Progenitor cell of endocrine pancreas (in vitro differentiated cells): ENCODE data around the gene SLC14A1. TPM values are rescaled to one million over a fixed set of nuclear protein-coding genes. Genes with fewer than 3 reads are reported as not detected.

ENCODE experiments used
- DNase-seq: peaks from one replicate; pipeline ENCODE4 v3.0.0; 2021; ENCODE audit warnings: low spot score; ENCODE audit not compliant: unreplicated experiment
- H3K27ac Mint-ChIP-seq: 2 replicates; pipeline ENCODE4 v1.8.0; 2021; ENCODE audit warnings: mild to moderate bottlenecking, moderate library complexity, mixed read lengths
- H3K27me3 Mint-ChIP-seq: 2 replicates; pipeline ENCODE4 v1.8.0; 2021; ENCODE audit warnings: mixed read lengths
- H3K36me3 Mint-ChIP-seq: 2 replicates; pipeline ENCODE4 v1.8.0; 2022; ENCODE audit warnings: mixed read lengths; ENCODE audit not compliant: insufficient read depth
- H3K4me1 Mint-ChIP-seq: 2 replicates; pipeline ENCODE4 v1.8.0; 2021; ENCODE audit warnings: low read depth, mixed read lengths
- H3K4me3 Mint-ChIP-seq: 2 replicates; pipeline ENCODE4 v1.8.0; 2021; ENCODE audit warnings: low read depth, mild to moderate bottlenecking, moderate library complexity, mixed read lengths
- H3K9me3 Mint-ChIP-seq: 2 replicates; pipeline ENCODE4 v1.8.0; 2021; ENCODE audit warnings: low read depth, mixed read lengths
- total RNA-seq: library from RNA; stranded (reverse); gene quantifications from 2 replicates; pipeline ENCODE4 v1.2.1, GENCODE V29; 2021
- TF ChIP-seq, protein P1 (sequence below): fragments of 200-600 bp; sonication (generic); IDR thresholded peaks from one replicate; pipeline ENCODE4 v1.5.0; 2021; ENCODE audit warnings: antibody characterized with exemption, mild to moderate bottlenecking; ENCODE audit not compliant: unreplicated experiment

The SLC14A1 gene
- total RNA-seq, 1 donor from 2014 or later = 0.50 TPM

GRCh38 chr18:45761512-45762114 is 37.6 kb downstream of the SLC14A1 start:
- Mint-ChIP-seq H3K36me3 (no peaks in the 10 kb centered on the region), H3K27me3 (no peaks in the 10 kb centered on the region), H3K4me3 (no peak overlapping the region), H3K4me1 (peaks cover 12% of the 10 kb centered on the region), H3K9me3 (no peaks in the 10 kb centered on the region), H3K27ac (peak overlapping the region; percentile 17)
- TF ChIP-seq, protein P1, sequence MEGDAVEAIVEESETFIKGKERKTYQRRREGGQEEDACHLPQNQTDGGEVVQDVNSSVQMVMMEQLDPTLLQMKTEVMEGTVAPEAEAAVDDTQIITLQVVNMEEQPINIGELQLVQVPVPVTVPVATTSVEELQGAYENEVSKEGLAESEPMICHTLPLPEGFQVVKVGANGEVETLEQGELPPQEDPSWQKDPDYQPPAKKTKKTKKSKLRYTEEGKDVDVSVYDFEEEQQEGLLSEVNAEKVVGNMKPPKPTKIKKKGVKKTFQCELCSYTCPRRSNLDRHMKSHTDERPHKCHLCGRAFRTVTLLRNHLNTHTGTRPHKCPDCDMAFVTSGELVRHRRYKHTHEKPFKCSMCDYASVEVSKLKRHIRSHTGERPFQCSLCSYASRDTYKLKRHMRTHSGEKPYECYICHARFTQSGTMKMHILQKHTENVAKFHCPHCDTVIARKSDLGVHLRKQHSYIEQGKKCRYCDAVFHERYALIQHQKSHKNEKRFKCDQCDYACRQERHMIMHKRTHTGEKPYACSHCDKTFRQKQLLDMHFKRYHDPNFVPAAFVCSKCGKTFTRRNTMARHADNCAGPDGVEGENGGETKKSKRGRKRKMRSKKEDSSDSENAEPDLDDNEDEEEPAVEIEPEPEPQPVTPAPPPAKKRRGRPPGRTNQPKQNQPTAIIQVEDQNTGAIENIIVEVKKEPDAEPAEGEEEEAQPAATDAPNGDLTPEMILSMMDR = no peak
- DNase-seq = no peak

DNA sequence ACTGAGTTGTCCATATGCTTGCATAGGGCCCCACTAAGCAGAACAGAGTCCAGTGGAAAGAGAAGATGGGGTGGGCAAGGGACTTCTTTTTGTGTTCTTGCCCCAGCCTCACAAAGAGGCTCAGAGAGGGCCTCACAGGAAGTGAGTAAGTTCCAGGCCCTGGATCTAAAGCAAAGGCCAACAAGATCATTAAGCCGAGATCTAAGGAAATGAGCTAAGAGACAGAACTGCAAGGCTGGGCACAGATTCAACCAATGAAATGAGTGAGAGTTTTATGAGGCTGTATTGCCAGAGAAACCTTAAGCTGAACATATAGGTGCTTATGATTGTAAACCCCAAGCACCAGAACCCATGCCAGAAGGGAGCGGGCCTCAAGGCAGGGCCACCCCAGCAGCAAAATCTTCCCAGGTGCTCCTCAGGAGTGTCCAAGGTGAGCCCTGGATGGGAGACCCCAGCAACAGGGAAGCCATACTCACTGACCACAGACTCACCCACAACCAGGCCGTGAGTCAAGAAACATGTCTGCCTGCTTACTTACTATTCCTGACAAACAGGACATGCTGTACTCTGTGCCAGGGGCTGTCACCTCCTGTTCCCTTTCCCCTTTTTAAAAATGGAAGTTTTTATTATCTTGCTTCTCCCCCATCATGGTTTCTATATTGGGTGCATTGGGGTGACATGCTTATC is 40.2 kb downstream of the SLC14A1 start:
- Mint-ChIP-seq H3K27me3 (peaks cover 8% of the 10 kb centered on the region), H3K36me3 (no peaks in the 10 kb centered on the region), H3K9me3 (no peaks in the 10 kb centered on the region), H3K4me1 (peaks cover 15% of the 10 kb centered on the region), H3K27ac (no peak overlapping the region), H3K4me3 (no peak overlapping the region)
- no peak for DNase-seq
- TF ChIP-seq, protein P1 = no peak

GRCh38 chr18:45765796-45766195 is 41.8 kb downstream of the SLC14A1 start:
- H3K27ac Mint-ChIP-seq = no peak overlapping the region
- TF ChIP-seq, protein P1 = no peak
- peaks cover 23% of the 10 kb centered on the region for H3K27me3 Mint-ChIP-seq
- no peaks in the 10 kb centered on the region for H3K36me3 Mint-ChIP-seq
- H3K9me3 Mint-ChIP-seq = no peaks in the 10 kb centered on the region
- H3K4me1 Mint-ChIP-seq = peaks cover 6% of the 10 kb centered on the region
- no peak for DNase-seq
- H3K4me3 Mint-ChIP-seq = no peak overlapping the region

- H3K27me3 Mint-ChIP-seq = peaks cover 55% of the 10 kb centered on the region
- no peak overlapping the region for H3K27ac Mint-ChIP-seq
- H3K36me3 Mint-ChIP-seq = no peaks in the 10 kb centered on the region
- TF ChIP-seq, protein P1 = no peak
- DNase-seq = no peak
- H3K9me3 Mint-ChIP-seq = peaks cover 3% of the 10 kb centered on the region
- H3K4me1 Mint-ChIP-seq = peaks cover under 1% of the 10 kb centered on the region
- no peak overlapping the region for H3K4me3 Mint-ChIP-seq
These were observed 47.9 kb downstream of the SLC14A1 start for GRCh38 chr18:45771587-45772480.

DNA sequence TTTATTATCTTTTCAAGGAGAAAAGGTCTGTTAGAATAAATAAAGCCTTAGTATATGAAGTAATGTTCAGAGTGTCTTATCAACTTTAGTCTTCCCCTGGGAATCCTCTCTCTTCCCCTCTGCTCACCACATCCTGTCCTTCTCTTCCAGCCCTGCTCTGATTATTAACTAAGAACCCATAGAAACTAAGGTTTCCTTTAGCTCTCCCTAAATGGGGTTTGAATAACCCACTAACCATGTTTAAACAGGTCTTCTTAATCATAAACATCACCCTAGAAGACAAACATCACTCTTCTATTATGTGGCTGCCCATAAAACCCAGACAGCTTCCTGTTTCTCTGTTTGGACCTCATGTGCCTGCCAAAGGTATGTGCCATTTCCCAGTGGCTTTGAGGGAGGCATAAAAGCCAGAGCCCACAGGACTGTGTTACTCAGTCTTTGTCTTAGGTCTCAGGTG is 50.1 kb downstream of the SLC14A1 start:
- no peak for DNase-seq
- H3K27ac Mint-ChIP-seq = no peak overlapping the region
- H3K36me3 Mint-ChIP-seq = no peaks in the 10 kb centered on the region
- no peak overlapping the region for H3K4me3 Mint-ChIP-seq
- H3K4me1 Mint-ChIP-seq = no peaks in the 10 kb centered on the region
- TF ChIP-seq, protein P1 = no peak
- peaks cover 59% of the 10 kb centered on the region for H3K27me3 Mint-ChIP-seq
- H3K9me3 Mint-ChIP-seq = peaks cover 3% of the 10 kb centered on the region
